ENCODE data around the gene PLCE1. TPM values are rescaled to one million over a fixed set of nuclear protein-coding genes. Genes with fewer than 3 reads are reported as not detected.

PLCE1 gene
- total RNA-seq, 4 donors from 2014 or later, result 13.5 to 23.0 (median 19.1) TPM

DNA sequence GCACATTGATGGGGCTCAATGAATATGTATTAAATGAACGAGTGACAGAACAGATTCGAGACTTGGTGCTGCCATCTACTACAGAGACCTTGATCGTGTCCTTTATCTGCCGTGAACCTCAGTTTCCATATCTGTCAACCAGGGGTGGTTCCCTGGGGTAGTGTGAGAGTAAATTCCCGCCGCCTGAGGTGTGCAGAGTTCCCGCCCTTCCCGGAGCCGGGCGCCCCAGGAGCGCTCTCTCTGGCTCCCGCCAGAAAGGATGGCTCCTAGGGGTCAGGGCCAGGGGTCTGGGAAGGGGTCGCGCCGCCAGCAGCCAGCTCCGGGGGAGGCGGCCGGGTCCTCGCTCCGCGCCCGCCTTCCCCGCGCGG is 333 bp upstream of the PLCE1 start:
- WGBS, 2 donors (ENCODE audit: low coverage in 1 of 2), result 18% methylated on average over 4 of the region's 25 CpGs; no CpG with 5 or more reads in 1 of the 2 donors
- peaks cover 0 to 50% (median 11%) of the 10 kb centered on the region in 3 donors for H3K4me1 ChIP-seq
- no peaks in the 10 kb centered on the region for H3K9me3 ChIP-seq

DNA sequence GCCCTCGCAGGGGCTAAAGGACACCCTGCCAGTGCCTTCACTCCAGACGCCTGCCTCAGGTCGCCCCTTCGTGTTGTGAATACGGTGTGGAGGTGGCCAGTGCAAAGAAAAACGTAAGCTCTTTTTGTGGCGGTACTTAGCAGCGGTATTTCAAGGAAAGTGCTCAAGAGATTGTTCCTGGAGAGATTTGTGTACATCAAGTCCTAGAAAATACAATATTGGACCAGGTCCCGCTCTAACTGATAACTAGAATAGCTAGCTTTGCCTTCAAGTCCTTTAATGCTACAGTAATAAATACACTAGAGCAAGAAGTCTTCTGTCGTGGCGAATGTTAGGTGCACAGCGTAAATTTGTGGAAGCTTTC is 689 bp downstream of the PLCE1 start:
- Histone ChIP-seq H3K27ac (peak overlapping the region in 3 of 4 donors; percentile 72 to 79 (median 78)), H3K9me3 (no peaks in the 10 kb centered on the region), H3K36me3 (no peaks in the 10 kb centered on the region), H3K4me1 (peaks cover 0 to 57% (median 11%) of the 10 kb centered on the region in 3 donors), H3K4me3 (peak overlapping the region; percentile 46 to 71), H3K27me3 (peaks cover 9% of the 10 kb centered on the region)
- 50 to 52% methylated on average over 4 to 5 of the region's 12 CpGs for WGBS, 2 donors (ENCODE audit: low coverage in 1 of 2)
- ATAC-seq, result peak; percentile 10
- TF ChIP-seq EP300 (IDR thresholded peaks at IDR 0.05) (no peak), POLR2AphosphoS5 (IDR thresholded peaks at IDR 0.05) (no peak), POLR2A (IDR thresholded peaks at IDR 0.05) (no peak)
- TF ChIP-seq, protein P1, sequence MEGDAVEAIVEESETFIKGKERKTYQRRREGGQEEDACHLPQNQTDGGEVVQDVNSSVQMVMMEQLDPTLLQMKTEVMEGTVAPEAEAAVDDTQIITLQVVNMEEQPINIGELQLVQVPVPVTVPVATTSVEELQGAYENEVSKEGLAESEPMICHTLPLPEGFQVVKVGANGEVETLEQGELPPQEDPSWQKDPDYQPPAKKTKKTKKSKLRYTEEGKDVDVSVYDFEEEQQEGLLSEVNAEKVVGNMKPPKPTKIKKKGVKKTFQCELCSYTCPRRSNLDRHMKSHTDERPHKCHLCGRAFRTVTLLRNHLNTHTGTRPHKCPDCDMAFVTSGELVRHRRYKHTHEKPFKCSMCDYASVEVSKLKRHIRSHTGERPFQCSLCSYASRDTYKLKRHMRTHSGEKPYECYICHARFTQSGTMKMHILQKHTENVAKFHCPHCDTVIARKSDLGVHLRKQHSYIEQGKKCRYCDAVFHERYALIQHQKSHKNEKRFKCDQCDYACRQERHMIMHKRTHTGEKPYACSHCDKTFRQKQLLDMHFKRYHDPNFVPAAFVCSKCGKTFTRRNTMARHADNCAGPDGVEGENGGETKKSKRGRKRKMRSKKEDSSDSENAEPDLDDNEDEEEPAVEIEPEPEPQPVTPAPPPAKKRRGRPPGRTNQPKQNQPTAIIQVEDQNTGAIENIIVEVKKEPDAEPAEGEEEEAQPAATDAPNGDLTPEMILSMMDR (IDR thresholded peaks at IDR 0.05), result no peak

More for the DNA sequence above, 333 bp upstream of the PLCE1 start:
- H3K4me3 ChIP-seq, result peak overlapping the region; percentile 46 to 71
- no peaks in the 10 kb centered on the region for H3K36me3 ChIP-seq
- TF ChIP-seq POLR2AphosphoS5 (IDR thresholded peaks at IDR 0.05) (no peak), POLR2A (IDR thresholded peaks at IDR 0.05) (no peak), EP300 (IDR thresholded peaks at IDR 0.05) (no peak)
- peak overlapping the region in 3 of 4 donors; percentile 72 to 79 (median 78) for H3K27ac ChIP-seq
- peaks cover 9% of the 10 kb centered on the region for H3K27me3 ChIP-seq
- peak; percentile 28 for ATAC-seq

DNA sequence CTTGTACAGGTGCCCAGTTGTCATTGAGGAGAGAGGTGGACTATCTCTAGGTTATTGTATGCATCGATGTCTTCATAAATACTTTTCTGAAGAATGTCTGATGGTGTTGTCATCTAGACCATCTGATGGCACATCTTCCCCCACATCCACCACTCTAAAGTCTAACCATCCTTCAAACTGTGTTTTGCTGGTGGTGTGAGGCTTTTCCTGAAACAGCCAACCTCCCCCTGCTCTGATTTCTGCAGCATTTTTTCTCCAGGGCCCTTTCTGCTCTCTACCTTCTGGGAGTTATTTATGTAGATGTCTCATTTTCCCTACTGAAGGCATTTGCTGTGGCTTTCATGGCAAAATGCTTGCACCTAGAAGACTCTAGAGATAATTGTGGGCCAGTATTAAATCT is 1.5 kb downstream of the PLCE1 start:
- Histone ChIP-seq H3K27ac (no peak overlapping the region), H3K27me3 (peaks cover 9% of the 10 kb centered on the region), H3K9me3 (no peaks in the 10 kb centered on the region), H3K4me3 (peak overlapping the region in 1 of 2 donors; percentile 71), H3K36me3 (no peaks in the 10 kb centered on the region), H3K4me1 (peaks cover 0 to 63% (median 15%) of the 10 kb centered on the region in 3 donors)
- ATAC-seq, result no peak
- TF ChIP-seq POLR2AphosphoS5 (IDR thresholded peaks at IDR 0.05) (no peak), EP300 (IDR thresholded peaks at IDR 0.05) (no peak), POLR2A (IDR thresholded peaks at IDR 0.05) (no peak)
- TF ChIP-seq, protein P1 (IDR thresholded peaks at IDR 0.05), result no peak
- 100% methylated on average over 1 of the region's 1 CpG for WGBS, 2 donors (ENCODE audit: low coverage in 1 of 2)

DNA sequence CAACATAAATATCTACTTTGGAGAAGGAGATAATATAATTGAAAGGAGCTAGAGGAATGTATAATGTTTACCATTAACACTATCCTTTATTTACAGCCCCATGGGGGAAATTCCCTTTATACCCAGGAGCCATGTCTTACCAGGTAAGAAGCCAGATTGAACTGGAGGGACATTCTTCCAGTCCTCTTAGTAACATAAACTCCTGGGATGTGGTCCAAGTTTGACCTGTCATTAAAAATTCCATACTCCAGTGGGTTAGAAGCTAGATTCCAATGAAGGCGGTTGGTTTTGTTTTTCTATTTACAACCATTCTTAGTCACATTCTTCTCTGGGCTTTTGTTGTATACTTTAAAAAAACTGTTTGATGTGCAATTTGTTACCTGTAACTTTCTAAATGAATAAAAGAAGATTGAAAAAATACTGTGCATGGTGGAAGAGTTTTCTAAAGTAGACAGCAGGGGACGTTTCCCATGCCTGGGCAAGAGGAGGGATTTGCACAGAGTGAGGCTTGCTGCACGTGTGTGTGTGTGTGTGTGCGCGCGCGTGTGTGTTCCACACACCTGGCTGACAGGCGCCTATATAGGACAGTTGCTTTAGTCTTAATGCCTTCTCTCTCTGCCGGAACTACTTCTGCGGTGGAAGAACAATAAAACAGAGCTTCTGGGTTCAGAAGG is 2.0 kb downstream of the PLCE1 start:
- Histone ChIP-seq H3K36me3 (no peaks in the 10 kb centered on the region), H3K27ac (no peak overlapping the region), H3K27me3 (peaks cover 9% of the 10 kb centered on the region), H3K9me3 (no peaks in the 10 kb centered on the region), H3K4me1 (peaks cover 0 to 62% (median 15%) of the 10 kb centered on the region in 3 donors), H3K4me3 (peak overlapping the region in 1 of 2 donors; percentile 71)
- WGBS, 2 donors (ENCODE audit: low coverage in 1 of 2), result 87 to 96% methylated on average over 3 to 7 of the region's 10 CpGs
- TF ChIP-seq POLR2AphosphoS5 (IDR thresholded peaks at IDR 0.05), result no peak
- TF ChIP-seq, protein P1 (IDR thresholded peaks at IDR 0.05), result no peak
- TF ChIP-seq EP300 (IDR thresholded peaks at IDR 0.05), result no peak
- no peak for TF ChIP-seq POLR2A (IDR thresholded peaks at IDR 0.05)
- ATAC-seq, result no peak

DNA sequence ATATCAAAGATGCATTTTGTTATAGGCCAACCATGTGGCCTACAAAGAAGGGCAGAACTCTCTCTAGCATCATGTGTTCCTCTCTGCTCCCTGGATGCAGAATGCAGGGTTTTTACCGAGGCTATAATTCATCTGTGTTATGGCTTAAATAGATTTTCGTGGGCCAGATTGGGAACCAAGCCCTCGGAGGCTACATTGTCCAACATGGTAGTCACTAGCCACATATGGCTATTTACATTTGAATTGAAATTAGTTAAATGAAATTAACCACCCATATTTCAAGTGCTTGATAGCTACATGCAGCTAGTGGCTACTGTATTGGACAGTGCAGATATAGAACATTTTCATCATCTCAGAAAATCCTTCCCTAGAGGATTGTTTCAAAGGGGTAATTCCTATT is 2.8 kb downstream of the PLCE1 start:
- H3K27ac ChIP-seq, result no peak overlapping the region
- H3K27me3 ChIP-seq, result peaks cover 9% of the 10 kb centered on the region
- no peak overlapping the region for H3K4me3 ChIP-seq
- peaks cover 0 to 54% (median 11%) of the 10 kb centered on the region in 3 donors for H3K4me1 ChIP-seq
- ATAC-seq, result no peak
- H3K36me3 ChIP-seq, result no peaks in the 10 kb centered on the region
- 65 to 88% methylated on average over 3 of the region's 3 CpGs for WGBS, 2 donors (ENCODE audit: low coverage in 1 of 2)
- no peaks in the 10 kb centered on the region for H3K9me3 ChIP-seq
- TF ChIP-seq, protein P1 (IDR thresholded peaks at IDR 0.05), result no peak
- no peak for TF ChIP-seq POLR2AphosphoS5 (IDR thresholded peaks at IDR 0.05)
- TF ChIP-seq EP300 (IDR thresholded peaks at IDR 0.05), result no peak
- TF ChIP-seq POLR2A (IDR thresholded peaks at IDR 0.05), result no peak

Data from gastroesophageal sphincter (tissue), 4 donors.